ENCODE results near the gene ERLEC1.

- TF ChIP-seq, protein P1, sequence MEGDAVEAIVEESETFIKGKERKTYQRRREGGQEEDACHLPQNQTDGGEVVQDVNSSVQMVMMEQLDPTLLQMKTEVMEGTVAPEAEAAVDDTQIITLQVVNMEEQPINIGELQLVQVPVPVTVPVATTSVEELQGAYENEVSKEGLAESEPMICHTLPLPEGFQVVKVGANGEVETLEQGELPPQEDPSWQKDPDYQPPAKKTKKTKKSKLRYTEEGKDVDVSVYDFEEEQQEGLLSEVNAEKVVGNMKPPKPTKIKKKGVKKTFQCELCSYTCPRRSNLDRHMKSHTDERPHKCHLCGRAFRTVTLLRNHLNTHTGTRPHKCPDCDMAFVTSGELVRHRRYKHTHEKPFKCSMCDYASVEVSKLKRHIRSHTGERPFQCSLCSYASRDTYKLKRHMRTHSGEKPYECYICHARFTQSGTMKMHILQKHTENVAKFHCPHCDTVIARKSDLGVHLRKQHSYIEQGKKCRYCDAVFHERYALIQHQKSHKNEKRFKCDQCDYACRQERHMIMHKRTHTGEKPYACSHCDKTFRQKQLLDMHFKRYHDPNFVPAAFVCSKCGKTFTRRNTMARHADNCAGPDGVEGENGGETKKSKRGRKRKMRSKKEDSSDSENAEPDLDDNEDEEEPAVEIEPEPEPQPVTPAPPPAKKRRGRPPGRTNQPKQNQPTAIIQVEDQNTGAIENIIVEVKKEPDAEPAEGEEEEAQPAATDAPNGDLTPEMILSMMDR (IDR thresholded peaks at IDR 0.05): no peak
- TF ChIP-seq EP300 (IDR thresholded peaks at IDR 0.05): no peak
- TF ChIP-seq, protein P2, sequence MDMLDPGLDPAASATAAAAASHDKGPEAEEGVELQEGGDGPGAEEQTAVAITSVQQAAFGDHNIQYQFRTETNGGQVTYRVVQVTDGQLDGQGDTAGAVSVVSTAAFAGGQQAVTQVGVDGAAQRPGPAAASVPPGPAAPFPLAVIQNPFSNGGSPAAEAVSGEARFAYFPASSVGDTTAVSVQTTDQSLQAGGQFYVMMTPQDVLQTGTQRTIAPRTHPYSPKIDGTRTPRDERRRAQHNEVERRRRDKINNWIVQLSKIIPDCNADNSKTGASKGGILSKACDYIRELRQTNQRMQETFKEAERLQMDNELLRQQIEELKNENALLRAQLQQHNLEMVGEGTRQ (IDR thresholded peaks at IDR 0.05): no peak
- TF ChIP-seq KDM1A (IDR thresholded peaks at IDR 0.05; ENCODE audit: low read depth): no peak
- TF ChIP-seq EHMT2 (IDR thresholded peaks at IDR 0.05; ENCODE audit: low read depth): no peak
- no peak for TF ChIP-seq POLR2A (IDR thresholded peaks at IDR 0.05; ENCODE audit: low read length)
- TF ChIP-seq CEBPB (IDR thresholded peaks at IDR 0.05): no peak
Measured at GRCh38 chr2:53848062-53848461, 61.2 kb downstream of the ERLEC1 start.
